KMS-11 (cell line): ENCODE data around the gene LAMB4.

Experiments
- H2AFZ ChIP-seq: fragments of 200-600 bp; sonication (generic); 2 replicates; pipeline ENCODE4 v1.6.1; 2016; ENCODE audit warnings: antibody characterized with exemption, mixed run types, low read depth
- H3K27ac ChIP-seq: fragments of 200-600 bp; sonication (generic); 2 replicates; pipeline ENCODE4 v1.6.1; 2016; ENCODE audit warnings: mild to moderate bottlenecking, mixed run types
- H3K27me3 ChIP-seq: fragments of 200-600 bp; sonication (generic); 2 replicates; pipeline ENCODE4 v1.6.1; 2017; ENCODE audit warnings: mild to moderate bottlenecking, low read depth, mixed run types, moderate library complexity; ENCODE audit not compliant: insufficient read depth
- H3K36me3 ChIP-seq: fragments of 200-600 bp; sonication (generic); 2 replicates; pipeline ENCODE4 v1.6.1; 2017; ENCODE audit warnings: mild to moderate bottlenecking, mixed run types; ENCODE audit not compliant: insufficient read depth
- H3K4me1 ChIP-seq: fragments of 200-600 bp; sonication (generic); 2 replicates; pipeline ENCODE4 v1.6.1; 2016; ENCODE audit warnings: mild to moderate bottlenecking, low read depth, mixed run types; ENCODE audit not compliant: poor library complexity, severe bottlenecking
- H3K4me2 ChIP-seq: fragments of 200-600 bp; sonication (generic); 2 replicates; pipeline ENCODE4 v1.7.0; 2016; ENCODE audit warnings: mild to moderate bottlenecking, mixed run types
- H3K4me3 ChIP-seq: fragments of 200-600 bp; sonication (generic); IDR thresholded peaks from 2 replicates; pipeline ENCODE4 v1.6.1; 2017; ENCODE audit warnings: low read depth, low read length, mixed read lengths; ENCODE audit not compliant: insufficient read depth
- H3K79me2 ChIP-seq: fragments of 200-600 bp; sonication (generic); 2 replicates; pipeline ENCODE4 v1.6.1; 2016; ENCODE audit warnings: low read depth, mixed run types; ENCODE audit not compliant: insufficient read depth
- H3K9ac ChIP-seq: fragments of 200-600 bp; sonication (generic); 2 replicates; pipeline ENCODE4 v1.6.1; 2016; ENCODE audit warnings: mild to moderate bottlenecking, mixed run types
- H4K20me1 ChIP-seq: fragments of 200-600 bp; sonication (generic); 2 replicates; pipeline ENCODE4 v1.6.1; 2016; ENCODE audit warnings: mild to moderate bottlenecking, mixed run types; ENCODE audit not compliant: insufficient read depth
- TF ChIP-seq, protein P1 (sequence below): fragments of 200-600 bp; sonication (generic); conservative IDR thresholded peaks from 2 replicates; pipeline ENCODE4 v1.6.1; 2017; ENCODE audit warnings: low read depth, mild to moderate bottlenecking, antibody characterized with exemption, low read length, moderate library complexity, mixed read lengths

The LAMB4 gene

DNA sequence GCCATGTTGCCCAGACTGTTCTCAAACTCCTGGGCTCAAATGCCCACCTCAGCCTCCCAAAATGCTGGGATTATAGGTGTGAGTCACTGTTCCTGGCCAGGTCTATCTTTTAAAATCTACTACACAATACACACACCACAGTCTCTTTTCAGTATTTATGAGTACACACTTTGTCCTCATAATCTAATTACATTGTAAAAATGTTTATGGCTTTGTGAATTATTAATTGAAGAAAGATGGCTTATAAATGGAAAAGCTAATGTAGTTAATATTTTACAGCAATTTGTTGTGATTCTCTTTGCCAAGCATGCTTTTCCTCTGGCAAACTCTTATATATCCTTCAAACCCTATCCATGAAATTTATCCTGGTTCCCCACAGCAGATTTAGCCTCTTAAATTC lies 22.0 kb downstream of the LAMB4 start:
- Histone ChIP-seq H2AFZ (no peak overlapping the region), H3K4me3 (no peak overlapping the region), H3K27me3 (no peaks in the 10 kb centered on the region), H3K79me2 (no peaks in the 10 kb centered on the region), H4K20me1 (no peaks in the 10 kb centered on the region; the same call in 1 of the 2 replicates), H3K4me2 (no peak overlapping the region), H3K9ac (no peak overlapping the region), H3K27ac (no peak overlapping the region), H3K36me3 (no peaks in the 10 kb centered on the region), H3K4me1 (peaks cover 7% of the 10 kb centered on the region)
- TF ChIP-seq, protein P1, sequence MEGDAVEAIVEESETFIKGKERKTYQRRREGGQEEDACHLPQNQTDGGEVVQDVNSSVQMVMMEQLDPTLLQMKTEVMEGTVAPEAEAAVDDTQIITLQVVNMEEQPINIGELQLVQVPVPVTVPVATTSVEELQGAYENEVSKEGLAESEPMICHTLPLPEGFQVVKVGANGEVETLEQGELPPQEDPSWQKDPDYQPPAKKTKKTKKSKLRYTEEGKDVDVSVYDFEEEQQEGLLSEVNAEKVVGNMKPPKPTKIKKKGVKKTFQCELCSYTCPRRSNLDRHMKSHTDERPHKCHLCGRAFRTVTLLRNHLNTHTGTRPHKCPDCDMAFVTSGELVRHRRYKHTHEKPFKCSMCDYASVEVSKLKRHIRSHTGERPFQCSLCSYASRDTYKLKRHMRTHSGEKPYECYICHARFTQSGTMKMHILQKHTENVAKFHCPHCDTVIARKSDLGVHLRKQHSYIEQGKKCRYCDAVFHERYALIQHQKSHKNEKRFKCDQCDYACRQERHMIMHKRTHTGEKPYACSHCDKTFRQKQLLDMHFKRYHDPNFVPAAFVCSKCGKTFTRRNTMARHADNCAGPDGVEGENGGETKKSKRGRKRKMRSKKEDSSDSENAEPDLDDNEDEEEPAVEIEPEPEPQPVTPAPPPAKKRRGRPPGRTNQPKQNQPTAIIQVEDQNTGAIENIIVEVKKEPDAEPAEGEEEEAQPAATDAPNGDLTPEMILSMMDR: no peak

DNA sequence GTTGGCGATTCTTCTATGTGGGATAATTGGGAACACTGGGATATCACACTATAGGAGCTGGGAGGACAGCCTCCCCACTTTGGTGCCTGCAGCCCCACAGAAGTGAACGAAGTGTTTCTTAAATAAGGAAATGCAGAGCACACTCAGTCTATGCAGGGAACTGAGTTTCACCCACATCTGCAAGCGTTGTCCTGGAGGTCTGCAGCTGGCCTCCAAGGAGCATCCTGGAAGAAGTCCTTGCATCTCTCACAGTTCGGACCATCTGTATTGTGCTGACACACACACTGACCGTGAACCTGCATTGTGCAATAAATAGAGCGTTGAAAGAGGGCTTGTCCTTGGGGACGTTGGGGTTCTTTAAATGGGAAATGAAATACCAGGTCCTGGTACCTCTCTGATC lies 25.8 kb downstream of the LAMB4 start:
- Histone ChIP-seq H3K4me1 (peaks cover 2% of the 10 kb centered on the region), H4K20me1 (no peaks in the 10 kb centered on the region; the same call in 1 of the 2 replicates), H2AFZ (no peak overlapping the region), H3K36me3 (no peaks in the 10 kb centered on the region), H3K79me2 (no peaks in the 10 kb centered on the region), H3K9ac (no peak overlapping the region), H3K4me3 (no peak overlapping the region), H3K27ac (no peak overlapping the region), H3K4me2 (no peak overlapping the region), H3K27me3 (no peaks in the 10 kb centered on the region)
- TF ChIP-seq, protein P1: no peak

- Histone ChIP-seq H3K27ac (no peak overlapping the region), H2AFZ (no peak overlapping the region), H4K20me1 (no peaks in the 10 kb centered on the region; the same call in 1 of the 2 replicates), H3K79me2 (no peaks in the 10 kb centered on the region), H3K9ac (no peak overlapping the region), H3K4me1 (no peaks in the 10 kb centered on the region), H3K4me3 (no peak overlapping the region), H3K4me2 (no peak overlapping the region), H3K27me3 (no peaks in the 10 kb centered on the region), H3K36me3 (no peaks in the 10 kb centered on the region)
- TF ChIP-seq, protein P1: no peak
Measured at GRCh38 chr7:108103558-108104298, 26.4 kb downstream of the LAMB4 start.

- H3K36me3 ChIP-seq: no peaks in the 10 kb centered on the region
- H3K27ac ChIP-seq: no peak overlapping the region
- no peaks in the 10 kb centered on the region for H3K27me3 ChIP-seq
- H3K4me1 ChIP-seq: no peaks in the 10 kb centered on the region
- TF ChIP-seq, protein P1: no peak
- H4K20me1 ChIP-seq: no peaks in the 10 kb centered on the region
- no peaks in the 10 kb centered on the region for H3K79me2 ChIP-seq
- no peak overlapping the region for H3K4me3 ChIP-seq
- no peak overlapping the region for H2AFZ ChIP-seq
- H3K4me2 ChIP-seq: no peak overlapping the region
- H3K9ac ChIP-seq: no peak overlapping the region
Measured at GRCh38 chr7:108102671-108103312, 27.4 kb downstream of the LAMB4 start.
